Activated CD8-positive, alpha-beta memory T cell treated with anti-CD3 and anti-CD28 coated beads, Interleukin-2, amount 10 ng/mL, durations not matched to agents 7 days and 5 days (primary cell): Measurements from ENCODE around the gene LRRC26. TPM values are rescaled to one million over a fixed set of nuclear protein-coding genes. Genes with fewer than 3 reads are reported as not detected.

ENCODE experiments used
- ATAC-seq: fragments of 150-1000 bp; cut with Tn5 transposase; one replicate; pipeline ENCODE4 v1.10.0; 2021; ENCODE audit warnings: moderate library complexity
- CTCF ChIA-PET: fragments of 350-600 bp; sonication (Branson Sonifier 250); formaldehyde crosslinking; loops from one replicate; lab custom pipeline; 2021; ENCODE audit warnings: antibody characterized with exemption; lab: Charles Lee
- DNase-seq: peaks from one replicate; pipeline ENCODE4 v3.0.0-alpha.2; 2020
- H3K27ac Mint-ChIP-seq: one replicate; pipeline ENCODE4 v1.8.0; 2021; ENCODE audit warnings: mild to moderate bottlenecking, mixed read lengths
- H3K27me3 Mint-ChIP-seq: one replicate; pipeline ENCODE4 v1.8.0; 2021; ENCODE audit warnings: mixed read lengths
- H3K36me3 Mint-ChIP-seq: one replicate; pipeline ENCODE4 v1.8.0; 2021; ENCODE audit warnings: mild to moderate bottlenecking, mixed read lengths
- H3K4me1 Mint-ChIP-seq: one replicate; pipeline ENCODE4 v1.8.0; 2021; ENCODE audit warnings: mixed read lengths
- H3K4me3 Mint-ChIP-seq: one replicate; pipeline ENCODE4 v1.8.0; 2021; ENCODE audit warnings: mild to moderate bottlenecking, moderate library complexity, mixed read lengths
- H3K9me3 Mint-ChIP-seq: one replicate; pipeline ENCODE4 v1.8.0; 2022; ENCODE audit warnings: low read depth, mixed read lengths
- total RNA-seq, 2 experiments: library from RNA; stranded (reverse); gene quantifications; one replicate each; pipeline ENCODE4 v1.2.3, GENCODE V29; 2021

LRRC26 gene
- total RNA-seq, 2 experiments from 2014 or later = 0.30 TPM; not detected in 1

GRCh38 chr9:137194388-137194787 is 24.5 kb upstream of the LRRC26 start:
- Mint-ChIP-seq H3K27me3 (no peaks in the 10 kb centered on the region), H3K27ac (no peak overlapping the region), H3K4me3 (no peak overlapping the region)

GRCh38 chr9:137193771-137194170 is 23.9 kb upstream of the LRRC26 start:
- Mint-ChIP-seq H3K9me3 (no peaks in the 10 kb centered on the region), H3K4me3 (no peak overlapping the region), H3K36me3 (peaks cover 2% of the 10 kb centered on the region), H3K27me3 (no peaks in the 10 kb centered on the region), H3K27ac (no peak overlapping the region), H3K4me1 (peaks cover 18% of the 10 kb centered on the region)
- CTCF ChIA-PET = interaction anchor here (0.8 kb wide), 1 partner anchor 43 kb away, joined by 4 read pairs; no protein-coding TSS in a partner anchor
- DNase-seq (no peak), ATAC-seq (no peak)

More at GRCh38 chr9:137194388-137194787, 24.5 kb upstream of the LRRC26 start:
- ATAC-seq (no peak), DNase-seq (no peak)
- H3K9me3 Mint-ChIP-seq = no peaks in the 10 kb centered on the region
- CTCF ChIA-PET = no interaction called here
- H3K4me1 Mint-ChIP-seq = peaks cover 15% of the 10 kb centered on the region
- H3K36me3 Mint-ChIP-seq = peaks cover 2% of the 10 kb centered on the region

- ATAC-seq = no peak
- no peak for DNase-seq
- H3K27ac Mint-ChIP-seq = no peak overlapping the region
- peaks cover 2% of the 10 kb centered on the region for H3K36me3 Mint-ChIP-seq
- peaks cover 16% of the 10 kb centered on the region for H3K4me1 Mint-ChIP-seq
- CTCF ChIA-PET = interaction anchor here (0.8 to 1.2 kb wide), 2 partner anchors 8 to 44 kb away, joined by 4 read pairs; partner anchors contain the start of gene TPRN
- no peak overlapping the region for H3K4me3 Mint-ChIP-seq
- no peaks in the 10 kb centered on the region for H3K27me3 Mint-ChIP-seq
- no peaks in the 10 kb centered on the region for H3K9me3 Mint-ChIP-seq
These were observed 23.0 kb upstream of the LRRC26 start for GRCh38 chr9:137192859-137193258.

GRCh38 chr9:137192448-137192780 is 22.6 kb upstream of the LRRC26 start:
- no peaks in the 10 kb centered on the region for H3K27me3 Mint-ChIP-seq
- H3K4me1 Mint-ChIP-seq = peaks cover 19% of the 10 kb centered on the region
- no peak overlapping the region for H3K4me3 Mint-ChIP-seq
- CTCF ChIA-PET = interaction anchor here (1.2 kb wide), 1 partner anchor 8 kb away, joined by 4 read pairs; the partner anchor contains the start of gene TPRN
- no peak for DNase-seq
- no peak overlapping the region for H3K27ac Mint-ChIP-seq
- ATAC-seq = no peak
- peaks cover 2% of the 10 kb centered on the region for H3K36me3 Mint-ChIP-seq
- no peaks in the 10 kb centered on the region for H3K9me3 Mint-ChIP-seq

- Mint-ChIP-seq H3K4me3 (no peak overlapping the region), H3K9me3 (no peaks in the 10 kb centered on the region), H3K27ac (no peak overlapping the region), H3K27me3 (no peaks in the 10 kb centered on the region), H3K36me3 (peaks cover 2% of the 10 kb centered on the region), H3K4me1 (peaks cover 24% of the 10 kb centered on the region)
- ATAC-seq (no peak), DNase-seq (no peak)
- CTCF ChIA-PET = interaction anchor here (1.2 kb wide), 1 partner anchor 9 kb away, joined by 4 read pairs; the partner anchor contains the start of gene TPRN
These were observed 22.0 kb upstream of the LRRC26 start for GRCh38 chr9:137191691-137192447.

- no peak for ATAC-seq
- H3K36me3 Mint-ChIP-seq = peaks cover 2% of the 10 kb centered on the region
- CTCF ChIA-PET = interaction anchor here (5.1 kb wide), 1 partner anchor 13 kb away, joined by 55 read pairs; the partner anchor contains the start of genes NDOR1, TMEM203 and TPRN
- peaks cover 29% of the 10 kb centered on the region for H3K4me1 Mint-ChIP-seq
- H3K27me3 Mint-ChIP-seq = no peaks in the 10 kb centered on the region
- DNase-seq = no peak
- peak overlapping the region; percentile 36 for H3K27ac Mint-ChIP-seq
- no peaks in the 10 kb centered on the region for H3K9me3 Mint-ChIP-seq
- H3K4me3 Mint-ChIP-seq = no peak overlapping the region
These were observed 21.4 kb upstream of the LRRC26 start for GRCh38 chr9:137191245-137191644.

GRCh38 chr9:137190315-137190856 is 20.5 kb upstream of the LRRC26 start:
- H3K27ac Mint-ChIP-seq = peak overlapping the region; percentile 36
- H3K9me3 Mint-ChIP-seq = no peaks in the 10 kb centered on the region
- peaks cover 2% of the 10 kb centered on the region for H3K36me3 Mint-ChIP-seq
- ATAC-seq = no peak
- peak overlapping the region; percentile 28 for H3K4me3 Mint-ChIP-seq
- no peaks in the 10 kb centered on the region for H3K27me3 Mint-ChIP-seq
- CTCF ChIA-PET = interaction anchor here (0.7 to 5.1 kb wide), 7 partner anchors 8 to 70 kb away, joined by 3 to 55 read pairs (median 12); partner anchors contain the start of genes CYSRT1, NDOR1, RNF208 and RNF224
- DNase-seq = no peak
- H3K4me1 Mint-ChIP-seq = peaks cover 34% of the 10 kb centered on the region

GRCh38 chr9:137189297-137190295 is 19.7 kb upstream of the LRRC26 start:
- Mint-ChIP-seq H3K9me3 (no peaks in the 10 kb centered on the region), H3K27ac (peak overlapping the region; percentile 92), H3K4me1 (peaks cover 35% of the 10 kb centered on the region), H3K4me3 (peak overlapping the region; percentile 93), H3K36me3 (peaks cover 2% of the 10 kb centered on the region), H3K27me3 (no peaks in the 10 kb centered on the region)
- CTCF ChIA-PET = interaction anchor here (0.9 to 5.1 kb wide), 24 partner anchors 9 to 161 kb away, joined by 3 to 55 read pairs (median 4); partner anchors contain the start of genes CYSRT1, NDOR1, NELFB and RNF208
- no peak for ATAC-seq
- no peak for DNase-seq

- peak within 1 kb of the TSS; percentile 92 for H3K27ac Mint-ChIP-seq
- H3K27me3 Mint-ChIP-seq = no peaks in the 10 kb centered on the region
- H3K9me3 Mint-ChIP-seq = no peaks in the 10 kb centered on the region
- H3K4me3 Mint-ChIP-seq = peak within 1 kb of the TSS; percentile 93
- H3K36me3 Mint-ChIP-seq = peaks cover 2% of the 10 kb centered on the region
- ATAC-seq = peak; percentile 81
- CTCF ChIA-PET = interaction anchor here (0.9 to 5.1 kb wide), 26 partner anchors 10 to 160 kb away, joined by 3 to 55 read pairs (median 4); partner anchors contain the start of genes CYSRT1, NDOR1, NELFB and RNF208
- peaks cover 35% of the 10 kb centered on the region for H3K4me1 Mint-ChIP-seq
- DNase-seq = peak; percentile 93
These were observed 18.8 kb upstream of the LRRC26 start, which contains the start of the genes ANAPC2 and SSNA1 for GRCh38 chr9:137188490-137189296. ANAPC2 (minus strand) TSS chr9:137188560; CDS start chr9:137188532, 28 bp downstream. SSNA1 (plus strand) TSS chr9:137188676; CDS start chr9:137188727, 51 bp downstream.

- ATAC-seq (no peak), DNase-seq (no peak)
- H3K9me3 Mint-ChIP-seq = no peaks in the 10 kb centered on the region
- H3K27ac Mint-ChIP-seq = peak overlapping the region; percentile 92
- H3K4me3 Mint-ChIP-seq = peak overlapping the region; percentile 93
- H3K4me1 Mint-ChIP-seq = peaks cover 35% of the 10 kb centered on the region
- CTCF ChIA-PET = interaction anchor here (0.9 to 5.1 kb wide), 17 partner anchors 10 to 154 kb away, joined by 3 to 55 read pairs (median 8); partner anchors contain the start of genes CYSRT1, NDOR1, NELFB and RNF208
- peaks cover 2% of the 10 kb centered on the region for H3K36me3 Mint-ChIP-seq
- no peaks in the 10 kb centered on the region for H3K27me3 Mint-ChIP-seq
These were observed 18.2 kb upstream of the LRRC26 start for GRCh38 chr9:137188086-137188489.

- Mint-ChIP-seq H3K9me3 (no peaks in the 10 kb centered on the region), H3K27me3 (no peaks in the 10 kb centered on the region), H3K4me3 (peak overlapping the region; percentile 93), H3K4me1 (peaks cover 35% of the 10 kb centered on the region), H3K27ac (peak overlapping the region; percentile 92), H3K36me3 (peaks cover 2% of the 10 kb centered on the region)
- CTCF ChIA-PET = interaction anchor here (1.2 to 5.1 kb wide), 8 partner anchors 11 to 67 kb away, joined by 6 to 55 read pairs (median 11); partner anchors contain the start of genes CYSRT1, NDOR1, NELFB and RNF208
- no peak for DNase-seq
- no peak for ATAC-seq
These were observed 17.5 kb upstream of the LRRC26 start for GRCh38 chr9:137187386-137187785.
